KG1 (cell line): ENCODE results near the gene AGXT2.

Source experiments
- DNase-seq: peaks from one replicate; lab custom pipeline; 2025; lab: John Stamatoyannopoulos, UW

Gene AGXT2, protein sequence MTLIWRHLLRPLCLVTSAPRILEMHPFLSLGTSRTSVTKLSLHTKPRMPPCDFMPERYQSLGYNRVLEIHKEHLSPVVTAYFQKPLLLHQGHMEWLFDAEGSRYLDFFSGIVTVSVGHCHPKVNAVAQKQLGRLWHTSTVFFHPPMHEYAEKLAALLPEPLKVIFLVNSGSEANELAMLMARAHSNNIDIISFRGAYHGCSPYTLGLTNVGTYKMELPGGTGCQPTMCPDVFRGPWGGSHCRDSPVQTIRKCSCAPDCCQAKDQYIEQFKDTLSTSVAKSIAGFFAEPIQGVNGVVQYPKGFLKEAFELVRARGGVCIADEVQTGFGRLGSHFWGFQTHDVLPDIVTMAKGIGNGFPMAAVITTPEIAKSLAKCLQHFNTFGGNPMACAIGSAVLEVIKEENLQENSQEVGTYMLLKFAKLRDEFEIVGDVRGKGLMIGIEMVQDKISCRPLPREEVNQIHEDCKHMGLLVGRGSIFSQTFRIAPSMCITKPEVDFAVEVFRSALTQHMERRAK

DNA sequence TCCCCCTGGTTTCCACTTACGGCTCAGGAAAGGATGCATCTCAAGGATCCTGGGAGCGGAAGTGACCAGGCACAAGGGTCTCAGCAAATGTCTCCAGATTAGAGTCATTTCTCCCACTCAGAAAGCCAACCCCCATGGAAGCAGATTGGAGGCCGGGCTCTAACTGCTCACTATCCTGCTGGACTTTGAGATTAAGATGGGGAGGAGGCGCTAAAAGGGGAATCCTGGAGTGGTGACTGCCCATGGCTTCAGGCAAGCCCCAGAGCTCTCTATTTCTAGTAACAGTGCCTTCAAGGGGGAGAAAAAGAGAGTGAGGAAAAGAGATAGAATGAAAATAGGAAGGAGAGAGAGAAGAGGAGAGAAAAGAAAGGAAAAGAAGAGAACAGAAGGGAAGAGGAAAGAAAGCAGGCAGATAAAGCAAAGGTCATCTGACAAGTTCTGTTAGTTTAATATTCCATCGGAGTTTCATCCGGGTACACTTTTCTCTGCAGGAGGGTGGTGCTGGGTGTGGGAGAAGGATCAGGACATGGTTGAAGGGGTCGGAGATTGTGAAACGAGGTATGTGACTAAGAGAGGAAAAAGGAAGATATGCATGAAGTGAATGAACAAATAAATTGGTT is at the start of gene AGXT2:
Gene AGXT2, minus strand, starts transcription at position 165 of the 620 bp plus-strand sequence. Its CDS starts 57 bp downstream, at position 108.
- DNase-seq, result no peak

DNA sequence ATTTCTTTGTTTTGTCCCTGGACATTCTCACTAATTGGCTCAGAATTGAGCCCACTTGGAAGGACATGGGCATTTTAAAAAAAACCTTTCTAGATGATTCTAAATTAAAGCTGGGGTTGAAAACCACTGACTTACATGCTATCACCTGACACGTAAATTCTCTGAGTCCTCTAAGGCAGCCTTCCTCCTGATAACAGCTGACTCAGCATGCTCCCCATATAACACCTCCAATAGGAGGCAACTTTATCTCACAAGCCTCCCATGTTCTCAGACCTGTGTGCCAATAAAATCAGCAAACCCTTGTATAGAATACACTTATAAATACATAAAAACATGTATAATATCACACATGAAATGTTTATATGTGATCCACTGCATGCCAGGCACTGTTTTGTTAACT is 49.2 kb upstream of the AGXT2 start:
- DNase-seq, result no peak

DNA sequence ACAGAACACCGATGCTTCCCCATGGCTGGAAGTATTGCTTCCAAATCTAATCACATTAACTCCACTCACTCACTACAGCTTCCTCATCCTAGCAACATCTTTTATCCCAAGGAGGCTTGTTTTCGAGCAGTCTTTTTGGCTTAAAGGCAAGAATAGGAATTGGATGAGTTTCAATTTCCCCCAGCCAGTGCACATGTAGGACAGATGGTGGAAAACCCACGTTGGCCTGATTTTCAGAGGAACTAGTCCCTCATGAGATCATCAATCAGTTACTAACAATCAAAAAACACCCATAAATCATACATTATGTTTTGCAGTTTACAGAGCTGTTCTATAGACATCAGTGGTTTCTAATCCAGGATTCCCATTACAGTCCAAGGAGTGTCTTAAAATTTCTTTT is 48.5 kb upstream of the AGXT2 start:
- DNase-seq, result no peak

DNA sequence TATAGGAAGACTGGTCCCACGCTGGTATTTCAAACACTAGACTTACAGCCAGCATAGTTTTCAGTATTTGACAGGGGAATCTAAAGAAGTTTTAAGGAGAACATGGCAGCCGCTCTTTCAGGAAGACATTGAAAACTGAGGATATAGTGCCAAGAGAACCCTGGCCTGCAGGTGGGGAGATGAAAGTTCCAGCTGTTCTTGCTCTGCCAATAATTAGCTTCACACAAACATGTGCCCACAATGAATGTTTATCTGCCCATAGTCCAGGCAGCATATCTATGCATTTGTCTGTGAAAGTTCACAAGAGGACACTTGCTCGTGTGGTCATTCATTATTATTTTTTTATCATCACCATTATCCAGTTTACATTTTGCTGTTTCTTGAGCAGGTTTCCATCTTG is 47.6 kb upstream of the AGXT2 start:
- DNase-seq, result no peak

GRCh38 chr5:35094948-35095347 is 47.2 kb upstream of the AGXT2 start:
- DNase-seq, result no peak

GRCh38 chr5:35092703-35093102 is 45.0 kb upstream of the AGXT2 start:
- no peak for DNase-seq

GRCh38 chr5:35091704-35092103 is 44.0 kb upstream of the AGXT2 start:
- DNase-seq, result no peak

GRCh38 chr5:35089334-35090314 is 41.9 kb upstream of the AGXT2 start:
- peak; percentile 55 for DNase-seq

DNA sequence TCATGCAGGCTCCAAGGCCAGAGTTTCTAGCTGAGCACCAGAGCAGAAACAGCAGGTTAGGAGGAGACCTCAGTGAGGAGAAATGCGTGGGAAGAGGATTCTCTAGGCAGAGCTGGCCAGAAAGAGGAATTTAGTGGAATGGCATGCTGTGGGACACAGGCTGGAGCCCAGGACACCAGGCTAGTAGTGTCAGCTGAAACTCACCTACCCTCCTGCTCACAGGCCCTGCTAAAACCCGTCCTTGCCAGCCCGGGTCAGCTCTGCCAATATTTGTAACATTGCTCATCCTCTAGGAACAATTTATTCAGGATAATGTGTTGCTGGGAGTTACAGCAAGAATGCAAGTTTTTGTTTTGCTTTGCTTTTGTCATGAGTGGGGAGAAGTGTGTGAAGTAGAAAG is 40.2 kb upstream of the AGXT2 start:
- DNase-seq, result no peak

- DNase-seq, result no peak
Observed at GRCh38 chr5:35083150-35083549, 35.4 kb upstream of the AGXT2 start.

GRCh38 chr5:35082530-35082929 is 34.8 kb upstream of the AGXT2 start:
- no peak for DNase-seq

GRCh38 chr5:35081134-35081533 is 33.4 kb upstream of the AGXT2 start:
- no peak for DNase-seq

- no peak for DNase-seq
Observed at GRCh38 chr5:35073160-35073559, 25.4 kb upstream of the AGXT2 start.

DNA sequence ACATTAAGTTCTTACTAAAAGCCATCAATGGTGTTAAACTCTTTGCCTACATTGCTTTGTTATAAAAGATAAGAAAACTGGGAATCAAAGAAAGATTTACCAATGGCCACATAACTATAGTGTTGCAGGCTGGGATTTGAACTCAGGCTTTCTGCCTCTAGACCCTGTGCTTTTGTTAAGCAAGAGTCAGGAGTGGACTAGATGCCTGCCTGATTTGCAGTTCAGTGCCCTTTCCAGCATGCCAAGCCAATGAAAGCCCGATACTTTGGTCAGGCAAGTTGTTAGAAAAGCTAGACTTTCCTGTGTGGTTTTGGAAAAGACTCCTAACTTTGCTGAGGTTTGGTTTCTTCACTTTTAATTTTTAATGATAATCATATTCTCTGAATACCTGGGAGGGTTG is 21.4 kb upstream of the AGXT2 start:
- no peak for DNase-seq

DNA sequence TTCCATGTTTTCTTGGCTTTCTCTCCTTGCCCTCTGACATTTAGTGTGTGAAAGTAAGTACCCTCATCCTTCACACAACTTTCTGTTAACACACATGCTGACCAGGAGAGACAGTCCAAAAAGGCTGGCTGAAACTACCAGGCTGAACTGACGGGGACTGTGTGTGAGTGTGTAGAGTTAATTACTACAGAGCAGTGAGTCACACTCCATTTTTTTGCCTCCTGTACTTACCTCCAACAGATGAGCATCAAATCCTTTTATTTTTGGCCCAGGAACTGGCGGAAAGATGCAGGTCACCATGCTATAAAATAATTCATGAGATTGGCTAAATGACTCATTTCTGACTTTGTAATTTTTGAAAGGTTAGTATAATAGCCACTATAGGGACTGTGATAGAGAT is 20.2 kb upstream of the AGXT2 start:
- DNase-seq, result no peak

DNA sequence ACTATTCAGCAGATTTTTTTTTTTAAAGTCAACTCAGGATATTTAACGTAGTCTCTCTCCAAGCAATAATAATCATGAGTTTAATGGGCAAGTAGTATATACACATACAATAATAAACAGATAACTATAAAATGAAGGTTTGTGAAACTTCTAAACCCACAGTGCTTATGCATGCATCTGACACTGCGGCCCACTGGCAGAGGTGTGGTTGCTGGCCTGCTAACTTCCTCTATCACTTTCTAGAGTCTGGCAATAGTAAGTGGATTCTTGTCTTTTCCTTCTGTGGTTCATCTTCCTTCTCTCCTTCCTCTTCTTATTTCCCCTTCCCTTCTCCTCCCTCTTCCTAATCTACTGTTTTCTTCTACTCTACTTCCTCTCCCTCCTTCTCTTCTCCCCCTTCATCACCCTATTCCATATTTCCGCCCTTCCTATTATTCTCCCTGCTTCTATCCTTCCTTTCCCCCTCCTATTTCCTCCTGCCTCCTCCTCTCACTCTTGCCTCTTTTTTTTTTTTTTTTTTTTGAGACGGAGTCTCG is 18.6 kb upstream of the AGXT2 start:
- no peak for DNase-seq

DNA sequence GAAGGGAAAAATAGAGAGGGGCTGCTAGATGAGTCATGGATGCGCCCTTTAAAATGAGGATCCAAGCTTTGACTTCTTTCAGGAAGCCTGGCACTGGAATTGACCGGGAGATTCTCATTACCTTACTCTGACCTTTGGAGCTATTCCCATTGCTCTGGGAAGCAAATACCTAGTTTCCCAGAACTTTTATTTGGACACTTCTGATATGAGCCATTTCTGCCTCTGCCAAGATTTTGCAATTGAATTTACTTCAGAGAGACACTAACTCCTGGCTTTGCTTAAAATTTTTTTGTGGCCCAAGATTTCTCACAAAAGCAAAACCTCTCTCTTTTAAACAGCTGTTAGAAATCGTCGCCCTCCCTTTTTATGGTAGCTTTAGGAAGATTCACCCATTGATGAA is 15.7 kb upstream of the AGXT2 start:
- no peak for DNase-seq

GRCh38 chr5:35061211-35061770 is 13.5 kb upstream of the AGXT2 start:
- no peak for DNase-seq

- no peak for DNase-seq
Observed at GRCh38 chr5:35060236-35060635, 12.5 kb upstream of the AGXT2 start.

GRCh38 chr5:35059251-35059650 is 11.5 kb upstream of the AGXT2 start:
- DNase-seq, result no peak

DNA sequence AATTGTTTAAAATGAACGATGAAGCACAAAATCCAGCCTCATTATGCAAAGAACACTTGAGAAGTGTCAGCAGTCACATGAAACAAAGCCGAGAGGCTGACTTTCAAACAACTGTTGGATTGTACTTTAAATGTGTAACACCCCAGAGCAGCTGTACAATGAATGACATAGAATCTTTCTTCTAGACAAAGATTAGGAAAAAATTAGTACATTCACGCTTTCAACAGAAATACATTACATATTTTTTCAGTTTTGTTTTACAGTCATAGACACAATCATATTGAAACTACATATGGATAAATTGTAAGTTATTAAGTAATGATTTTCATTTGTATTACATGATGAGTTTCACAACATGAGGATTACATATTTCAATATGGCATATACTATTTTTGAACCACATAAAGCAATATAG is 10.6 kb upstream of the AGXT2 start:
- DNase-seq, result no peak

DNA sequence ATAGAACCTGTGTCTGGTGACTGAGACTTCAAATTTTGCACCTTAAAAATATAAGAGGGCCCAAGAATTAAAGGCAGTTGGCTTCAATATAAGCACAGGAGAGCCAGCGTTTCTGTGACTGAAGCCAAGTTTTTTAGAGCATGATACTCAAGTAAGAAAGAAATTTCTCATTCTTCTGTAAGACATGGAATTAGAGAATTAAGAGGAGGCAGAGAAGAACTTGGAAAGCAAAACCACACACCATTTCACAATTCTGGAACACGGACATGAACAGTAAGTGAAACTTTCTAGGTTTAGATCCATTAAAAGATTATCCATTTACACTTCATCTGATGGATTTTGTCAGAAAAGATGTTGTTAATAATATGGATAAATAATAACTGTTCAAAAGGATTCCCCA is 8.9 kb upstream of the AGXT2 start:
- DNase-seq, result no peak
